ENCODE data around the gene GIPC1. TPM values are rescaled to one million over a fixed set of nuclear protein-coding genes. Genes with fewer than 3 reads are reported as not detected.

GIPC1 gene
- total and polyA plus RNA-seq, 2 of the 4 experiments (the other 2 are of a cell fraction): 74.2 to 133 TPM

GRCh38 chr19:14495672-14496028 is 277 bp downstream of the GIPC1 start:
- peak overlapping the region; percentile 92 for H2AFZ ChIP-seq (replicated peaks; ENCODE audit: low read length, poor library complexity)
- dilution Hi-C loops (cut with HindIII; ENCODE audit: low sequenced_read_pairs, unreplicated experiment) (no loop called here), intact Hi-C loops (cut with micrococcal nuclease) (no loop called here), in situ Hi-C loops (cut with MboI; ENCODE audit: low sequenced_read_pairs) (no loop called here)
- peak overlapping the region; percentile 32 for H3K23ac ChIP-seq (ENCODE audit: low read depth, low read length)
- peak overlapping the region; percentile 70 for H3K4ac ChIP-seq (ENCODE audit: low read depth, low read length)
- H3K4me3 ChIP-seq (ENCODE audit: insufficient read depth, low read depth, low read length): peak overlapping the region; percentile 100
- peaks cover 11% of the 10 kb centered on the region for H3K9me1 ChIP-seq (ENCODE audit: insufficient read depth, low read length)
- peak overlapping the region; percentile 79 for H2BK5ac ChIP-seq (ENCODE audit: low read depth, low read length, poor library complexity, severe bottlenecking)
- no peak overlapping the region for H2BK15ac ChIP-seq (ENCODE audit: low read depth, low read length)
- H2AK5ac ChIP-seq (ENCODE audit: low read depth, low read length): peak overlapping the region; percentile 92
- CTCF ChIA-PET: no interaction called here
- H2BK20ac ChIP-seq (ENCODE audit: low read depth, low read length): no peak overlapping the region
- H4K91ac ChIP-seq (ENCODE audit: insufficient read depth, low read depth, low read length): peak overlapping the region; percentile 31
- H3K9me3 ChIP-seq (ENCODE audit: control insufficient read depth, insufficient read depth, low read length): no peaks in the 10 kb centered on the region
- H4K20me1 ChIP-seq (ENCODE audit: insufficient read depth, low read length): peaks cover 24% of the 10 kb centered on the region
- H2AK9ac ChIP-seq (replicated peaks; ENCODE audit: low read depth, low read length, poor library complexity): peak overlapping the region; percentile 99
- peak overlapping the region in 1 of 2 experiments; percentile 62; a peak in 2 of 4 replicates for H4K8ac ChIP-seq (ENCODE audit: low read depth in 2 of 2, low read length in 2 of 2)
- H4K5ac ChIP-seq (ENCODE audit: low read depth, low read length): peak overlapping the region; percentile 78; the same call in 1 of the 2 replicates
- peak overlapping the region; percentile 62 for H3K27ac ChIP-seq (ENCODE audit: insufficient read depth, low read length)
- peak overlapping the region; percentile 73 for H3K9ac ChIP-seq (ENCODE audit: low read depth, low read length)
- POLR2A ChIA-PET (ENCODE audit: unreplicated experiment): no interaction called here
- peak overlapping the region; percentile 93 for H3K14ac ChIP-seq (replicated peaks; ENCODE audit: low read depth, low read length)
- no peaks in the 10 kb centered on the region for H3K27me3 ChIP-seq (ENCODE audit: control insufficient read depth, insufficient read depth, low read length)
- BruUV-seq (replicated peaks): no TSS peak
- H2BK120ac ChIP-seq (ENCODE audit: low read depth, low read length): 0 out of 2 replicates have a peak overlapping the region, but pooled peaks have one; percentile 38
- H3K4me2 ChIP-seq (ENCODE audit: low read depth, low read length): peak overlapping the region; percentile 99
- DNase-seq (no peak), ATAC-seq (ENCODE audit: low read depth) (peak; percentile 2; the same call in 1 of the 2 replicates)
- peaks cover 8% of the 10 kb centered on the region for H3K4me1 ChIP-seq (ENCODE audit: control insufficient read depth, insufficient read depth, low read length)
- no peak overlapping the region for H3K18ac ChIP-seq (ENCODE audit: low read depth, low read length)
- H3K56ac ChIP-seq (ENCODE audit: extremely low read depth, insufficient read depth, low read length): peak overlapping the region; percentile 68; the same call in 1 of the 2 replicates
- peaks cover 20 to 38% of the 10 kb centered on the region in 2 experiments for H3K79me1 ChIP-seq (ENCODE audit: low read depth in 1 of 2, low read length in 2 of 2)
- TF ChIP-seq ELK1 (IDR thresholded peaks at IDR 0.05; ENCODE audit: borderline replicate concordance, low read depth, low read length): no peak
- TF ChIP-seq MAFK (IDR thresholded peaks at IDR 0.05; ENCODE audit: low read depth, low read length): no peak
- TF ChIP-seq POLR2A (IDR thresholded peaks at IDR 0.05; ENCODE audit: low read depth, low read length): 0 out of 2 replicates have a peak, but pooled peaks have one; percentile 4
- TF ChIP-seq MXI1 (IDR thresholded peaks at IDR 0.05; ENCODE audit: borderline replicate concordance, low read depth, low read length): no peak
- peaks cover 11% of the 10 kb centered on the region for H3K36me3 ChIP-seq (ENCODE audit: control insufficient read depth, insufficient read depth, low read length)
- WGBS, 2 experiments (ENCODE audit: extremely low coverage in 2 of 2, insufficient read length in 1 of 2): no CpG with 5 or more reads among the region's 28 CpGs
